ENCODE measurements around the gene PCDHGB6.
"Not testable (repeated sequence)": the region's sequence is repeated elsewhere in the genome, so short reads cannot be mapped to it uniquely, and the experiment has no call there.

PCDHGB6 gene

DNA sequence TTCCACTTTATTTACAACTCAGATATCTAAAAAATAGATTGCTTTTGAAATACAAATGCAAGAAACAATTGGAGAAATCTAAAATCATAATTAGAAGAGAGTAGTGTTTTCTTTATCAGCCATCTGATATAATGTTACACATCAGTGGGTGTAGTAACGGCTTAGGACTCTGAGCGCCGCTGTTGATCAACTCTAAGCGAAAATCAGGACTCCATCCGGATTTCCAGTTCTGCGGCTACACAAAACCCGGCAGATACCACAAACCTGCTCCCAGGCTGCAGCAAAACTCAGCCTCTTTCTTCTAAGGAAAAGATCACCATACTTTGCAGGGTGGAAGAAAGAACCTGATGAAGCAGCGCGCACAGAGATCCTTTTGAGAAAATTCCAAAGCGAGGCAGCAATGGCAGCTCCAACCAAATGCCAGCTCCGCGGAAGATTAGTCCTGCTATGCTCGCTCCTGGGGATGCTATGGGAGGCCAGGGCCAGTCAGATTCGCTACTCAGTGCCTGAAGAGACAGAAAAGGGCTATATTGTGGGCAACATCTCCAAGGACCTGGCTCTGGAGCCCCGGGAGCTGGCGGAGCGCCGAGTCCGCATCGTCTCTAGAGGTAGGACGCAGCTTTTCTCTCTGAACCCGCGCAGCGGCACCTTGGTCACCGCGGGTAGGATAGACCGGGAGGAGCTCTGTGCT is 5.1 kb upstream of the PCDHGB6 start, which contains the start of gene PCDHGA9:
TSS of gene PCDHGA9 (plus strand) at position 226 of the 691 bp plus-strand sequence. CDS start at position 401, 175 bp downstream.
- Histone ChIP-seq H3K4me1 (ENCODE audit: control insufficient read depth in 5 of 5, insufficient read depth in 5 of 5, low read length in 5 of 5) (peaks cover 0 to 10% (median 6%) of the 10 kb centered on the region in 5 donors), H3K9ac (ENCODE audit: low read length in 5 of 5) (no peak within 1 kb of the TSS), H3K27me3 (ENCODE audit: control insufficient read depth in 5 of 5, insufficient read depth in 4 of 5, low read length in 5 of 5) (peaks cover 0 to 7% (median 3%) of the 10 kb centered on the region in 5 donors), H3K9me3 (ENCODE audit: control insufficient read depth in 5 of 5, low read length in 5 of 5) (peaks cover 36 to 68% (median 63%) of the 10 kb centered on the region in 5 donors), H3K36me3 (ENCODE audit: control insufficient read depth in 5 of 5, insufficient read depth in 5 of 5, low read length in 5 of 5) (no peaks in the 10 kb centered on the region), H3K4me3 (ENCODE audit: low read depth in 1 of 5, low read length in 5 of 5) (peak within 1 kb of the TSS; percentile 54 to 68 (median 62)), H3K27ac (ENCODE audit: low read depth, low read length) (no peak within 1 kb of the TSS)

DNA sequence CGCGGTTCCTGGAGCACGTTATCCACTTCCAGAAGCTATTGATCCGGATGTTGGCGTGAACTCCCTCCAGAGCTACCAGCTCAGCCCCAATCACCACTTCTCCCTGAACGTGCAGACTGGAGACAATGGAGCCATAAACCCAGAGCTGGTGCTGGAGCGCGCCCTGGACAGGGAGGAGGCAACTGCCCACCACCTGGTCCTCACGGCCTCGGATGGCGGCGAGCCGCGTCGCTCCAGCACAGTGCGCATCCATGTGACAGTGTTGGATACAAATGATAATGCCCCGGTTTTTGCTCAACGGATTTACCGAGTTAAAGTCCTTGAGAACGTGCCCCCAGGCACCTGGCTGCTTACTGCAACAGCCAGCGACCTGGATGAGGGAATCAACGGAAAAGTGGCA is 4.4 kb upstream of the PCDHGB6 start:
- Histone ChIP-seq H3K4me1 (ENCODE audit: control insufficient read depth in 5 of 5, insufficient read depth in 5 of 5, low read length in 5 of 5) (peaks cover 0 to 11% (median 10%) of the 10 kb centered on the region in 5 donors), H3K27me3 (ENCODE audit: control insufficient read depth in 5 of 5, insufficient read depth in 4 of 5, low read length in 5 of 5) (peaks cover 0 to 7% (median 3%) of the 10 kb centered on the region in 5 donors), H3K27ac (ENCODE audit: low read depth, low read length) (no peak overlapping the region), H3K9me3 (ENCODE audit: control insufficient read depth in 5 of 5, low read length in 5 of 5) (peaks cover 36 to 72% (median 68%) of the 10 kb centered on the region in 5 donors), H3K4me3 (ENCODE audit: low read depth in 1 of 5, low read length in 5 of 5) (peak overlapping the region in 4 of 5 donors; percentile 54 to 66 (median 60)), H3K9ac (ENCODE audit: low read length in 5 of 5) (no peak overlapping the region), H3K36me3 (ENCODE audit: control insufficient read depth in 5 of 5, insufficient read depth in 5 of 5, low read length in 5 of 5) (no peaks in the 10 kb centered on the region)

DNA sequence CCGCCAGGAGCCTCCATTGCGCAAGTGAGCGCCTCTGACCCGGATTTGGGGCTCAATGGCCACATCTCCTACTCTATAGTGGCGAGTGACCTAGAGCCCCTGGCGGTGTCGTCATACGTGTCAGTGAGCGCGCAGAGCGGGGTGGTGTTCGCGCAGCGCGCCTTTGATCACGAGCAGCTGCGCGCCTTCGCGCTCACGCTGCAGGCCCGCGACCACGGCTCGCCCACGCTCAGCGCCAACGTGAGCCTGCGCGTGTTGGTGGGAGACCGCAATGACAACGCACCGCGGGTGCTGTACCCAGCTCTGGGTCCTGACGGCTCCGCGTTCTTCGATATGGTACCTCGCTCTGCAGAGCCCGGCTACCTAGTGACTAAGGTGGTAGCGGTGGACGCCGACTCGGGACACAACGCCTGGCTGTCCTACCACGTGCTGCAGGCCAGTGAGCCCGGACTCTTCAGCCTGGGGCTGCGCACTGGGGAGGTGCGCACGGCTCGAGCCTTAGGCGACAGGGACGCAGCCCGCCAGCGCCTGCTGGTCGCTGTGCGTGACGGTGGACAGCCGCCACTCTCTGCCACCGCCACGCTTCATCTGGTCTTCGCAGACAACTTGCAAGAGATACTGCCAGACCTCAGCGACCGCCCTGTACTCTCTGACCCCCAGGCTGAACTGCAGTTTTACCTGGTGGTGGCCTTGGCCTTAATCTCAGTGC is 1.9 kb downstream of the PCDHGB6 start:
- H3K9me3 ChIP-seq (ENCODE audit: control insufficient read depth in 5 of 5, low read length in 5 of 5) = peaks cover 43 to 71% (median 64%) of the 10 kb centered on the region in 5 donors
- H3K27ac ChIP-seq (ENCODE audit: low read depth, low read length) = no peak overlapping the region
- peak overlapping the region; percentile 36 to 59 (median 51) for H3K4me3 ChIP-seq (ENCODE audit: low read depth in 1 of 5, low read length in 5 of 5)
- H3K4me1 ChIP-seq (ENCODE audit: control insufficient read depth in 5 of 5, insufficient read depth in 5 of 5, low read length in 5 of 5) = peaks cover 0 to 24% (median 22%) of the 10 kb centered on the region in 5 donors
- H3K27me3 ChIP-seq (ENCODE audit: control insufficient read depth in 5 of 5, insufficient read depth in 4 of 5, low read length in 5 of 5) = peaks cover 0 to 10% (median 5%) of the 10 kb centered on the region in 5 donors
- no peak overlapping the region for H3K9ac ChIP-seq (ENCODE audit: low read length in 5 of 5)
- no peaks in the 10 kb centered on the region for H3K36me3 ChIP-seq (ENCODE audit: control insufficient read depth in 5 of 5, insufficient read depth in 5 of 5, low read length in 5 of 5)

DNA sequence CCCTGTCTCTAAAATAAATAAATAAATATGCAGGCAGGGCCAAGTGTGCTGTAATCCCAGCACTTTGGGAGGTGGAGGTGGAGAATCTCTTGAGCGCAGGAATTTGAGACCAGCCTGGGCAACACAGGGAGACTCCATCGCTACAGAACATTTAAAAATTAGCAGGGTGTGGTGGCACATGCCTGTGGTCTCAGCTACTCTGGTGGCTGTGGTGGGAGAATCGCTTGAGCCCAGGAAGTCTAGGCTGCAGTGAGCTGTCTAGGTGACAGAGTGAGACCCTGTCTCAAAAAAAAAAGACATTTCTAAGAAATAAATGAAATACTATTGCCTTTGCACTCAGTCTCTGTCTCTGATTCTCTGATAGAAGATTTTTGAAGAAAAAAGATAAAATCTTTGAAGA is 3.8 kb downstream of the PCDHGB6 start:
- H3K4me3 ChIP-seq (ENCODE audit: low read depth in 1 of 5, low read length in 5 of 5) = peak overlapping the region in 4 of 5 donors; percentile 5 to 36 (median 10)
- H3K27ac ChIP-seq (ENCODE audit: low read depth, low read length) = no peak overlapping the region
- H3K36me3 ChIP-seq (ENCODE audit: control insufficient read depth in 5 of 5, insufficient read depth in 5 of 5, low read length in 5 of 5) = no peaks in the 10 kb centered on the region
- H3K27me3 ChIP-seq (ENCODE audit: control insufficient read depth in 5 of 5, insufficient read depth in 4 of 5, low read length in 5 of 5) = peaks cover 0 to 10% (median 5%) of the 10 kb centered on the region in 5 donors
- peaks cover 38 to 66% (median 60%) of the 10 kb centered on the region in 5 donors for H3K9me3 ChIP-seq (ENCODE audit: control insufficient read depth in 5 of 5, low read length in 5 of 5)
- H3K4me1 ChIP-seq (ENCODE audit: control insufficient read depth in 5 of 5, insufficient read depth in 5 of 5, low read length in 5 of 5) = peaks cover 0 to 24% (median 22%) of the 10 kb centered on the region in 5 donors
- H3K9ac ChIP-seq (ENCODE audit: low read length in 5 of 5) = no peak overlapping the region

DNA sequence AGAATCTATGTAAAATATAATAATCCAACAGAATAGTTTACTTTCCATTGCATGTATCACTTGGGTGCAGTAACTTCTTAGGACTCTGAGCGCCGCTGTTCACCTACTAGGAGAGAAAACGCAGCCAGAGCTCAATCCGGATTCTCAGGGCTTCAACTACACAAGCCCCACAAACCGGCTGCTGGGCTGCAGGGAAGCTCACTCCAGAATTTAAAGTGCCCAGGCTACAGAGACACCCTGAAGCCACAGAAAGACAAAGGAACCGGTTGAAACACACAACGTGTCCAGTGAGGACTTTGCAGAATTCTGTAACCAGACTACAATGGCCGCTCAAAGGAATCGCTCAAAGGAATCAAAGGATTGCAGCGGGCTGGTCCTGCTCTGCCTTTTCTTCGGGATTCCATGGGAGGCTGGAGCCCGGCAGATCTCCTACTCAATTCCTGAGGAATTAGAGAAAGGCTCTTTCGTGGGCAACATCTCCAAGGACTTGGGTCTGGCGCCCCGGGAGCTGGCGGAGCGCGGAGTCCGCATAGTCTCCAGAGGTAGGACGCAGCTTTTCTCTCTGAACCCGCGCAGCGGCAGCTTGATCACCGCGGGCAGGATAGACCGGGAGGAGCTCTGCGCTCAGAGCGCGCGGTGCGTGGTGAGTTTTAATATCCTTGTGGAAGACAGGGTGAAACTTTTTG is 5.2 kb downstream of the PCDHGB6 start, which contains the start of gene PCDHGA10:
TSS of gene PCDHGA10 (plus strand) at position 134 of the 686 bp plus-strand sequence. CDS start at position 323, 189 bp downstream.
- Histone ChIP-seq H3K4me3 (ENCODE audit: low read depth in 1 of 5, low read length in 5 of 5) (peak within 1 kb of the TSS; percentile 56 to 78 (median 68)), H3K27me3 (ENCODE audit: control insufficient read depth in 5 of 5, insufficient read depth in 4 of 5, low read length in 5 of 5) (peaks cover 0 to 10% (median 5%) of the 10 kb centered on the region in 5 donors), H3K27ac (ENCODE audit: low read depth, low read length) (no peak within 1 kb of the TSS), H3K4me1 (ENCODE audit: control insufficient read depth in 5 of 5, insufficient read depth in 5 of 5, low read length in 5 of 5) (peaks cover 0 to 27% (median 25%) of the 10 kb centered on the region in 5 donors), H3K9ac (ENCODE audit: low read length in 5 of 5) (peak within 1 kb of the TSS in 3 of 5 donors; percentile 30 to 56 (median 32)), H3K36me3 (ENCODE audit: control insufficient read depth in 5 of 5, insufficient read depth in 5 of 5, low read length in 5 of 5) (no peaks in the 10 kb centered on the region), H3K9me3 (ENCODE audit: control insufficient read depth in 5 of 5, low read length in 5 of 5) (peaks cover 33 to 65% (median 52%) of the 10 kb centered on the region in 5 donors)

DNA sequence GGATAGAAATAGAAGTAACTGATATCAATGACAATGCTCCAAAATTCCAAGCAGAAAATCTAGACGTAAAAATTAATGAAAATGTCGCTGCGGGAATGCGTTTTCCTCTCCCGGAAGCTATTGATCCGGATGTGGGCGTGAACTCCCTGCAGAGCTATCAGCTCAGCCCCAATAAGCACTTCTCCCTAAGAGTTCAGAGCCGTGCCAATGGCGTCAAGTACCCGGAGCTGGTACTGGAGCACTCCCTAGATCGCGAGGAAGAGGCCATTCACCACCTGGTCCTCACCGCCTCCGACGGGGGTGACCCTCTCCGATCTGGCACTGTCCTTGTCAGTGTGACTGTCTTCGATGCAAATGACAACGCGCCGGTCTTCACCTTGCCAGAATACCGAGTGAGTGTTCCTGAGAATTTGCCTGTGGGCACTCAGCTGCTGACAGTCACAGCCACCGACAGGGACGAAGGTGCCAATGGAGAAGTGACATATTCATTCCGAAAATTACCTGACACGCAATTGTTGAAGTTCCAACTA is 5.8 kb downstream of the PCDHGB6 start:
- H3K4me1 ChIP-seq (ENCODE audit: control insufficient read depth in 5 of 5, insufficient read depth in 5 of 5, low read length in 5 of 5) = peaks cover 0 to 30% (median 23%) of the 10 kb centered on the region in 5 donors
- no peaks in the 10 kb centered on the region for H3K36me3 ChIP-seq (ENCODE audit: control insufficient read depth in 5 of 5, insufficient read depth in 5 of 5, low read length in 5 of 5)
- peaks cover 36 to 65% (median 54%) of the 10 kb centered on the region in 5 donors for H3K9me3 ChIP-seq (ENCODE audit: control insufficient read depth in 5 of 5, low read length in 5 of 5)

DNA sequence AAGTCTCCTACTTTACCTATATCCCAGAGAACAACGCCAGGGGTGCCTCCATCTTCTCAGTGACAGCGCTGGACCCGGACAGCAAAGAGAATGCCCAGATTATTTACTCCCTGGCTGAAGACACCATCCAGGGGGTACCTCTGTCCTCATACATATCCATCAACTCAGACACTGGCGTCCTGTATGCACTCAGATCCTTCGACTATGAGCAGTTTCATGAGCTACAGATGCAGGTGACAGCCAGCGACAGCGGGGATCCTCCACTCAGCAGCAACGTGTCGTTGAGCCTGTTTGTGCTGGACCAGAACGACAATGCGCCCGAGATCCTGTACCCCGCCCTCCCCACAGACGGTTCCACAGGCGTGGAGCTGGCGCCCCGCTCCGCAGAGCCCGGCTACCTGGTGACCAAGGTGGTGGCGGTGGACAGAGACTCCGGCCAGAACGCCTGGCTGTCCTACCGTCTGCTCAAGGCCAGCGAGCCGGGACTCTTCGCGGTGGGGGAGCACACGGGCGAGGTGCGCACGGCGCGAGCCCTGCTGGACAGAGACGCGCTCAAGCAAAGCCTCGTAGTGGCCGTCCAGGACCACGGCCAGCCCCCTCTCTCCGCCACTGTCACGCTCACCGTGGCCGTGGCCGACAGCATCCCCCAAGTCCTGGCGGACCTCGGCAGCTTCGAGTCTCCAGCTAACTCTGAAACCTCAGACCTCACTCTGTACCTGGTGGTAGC is 6.9 kb downstream of the PCDHGB6 start:
- peaks cover 0 to 34% (median 19%) of the 10 kb centered on the region in 5 donors for H3K4me1 ChIP-seq (ENCODE audit: control insufficient read depth in 5 of 5, insufficient read depth in 5 of 5, low read length in 5 of 5)
- H3K27ac ChIP-seq (ENCODE audit: low read depth, low read length); H3K36me3 ChIP-seq (ENCODE audit: control insufficient read depth in 5 of 5, insufficient read depth in 5 of 5, low read length in 5 of 5); H3K27me3 ChIP-seq (ENCODE audit: control insufficient read depth in 5 of 5, insufficient read depth in 4 of 5, low read length in 5 of 5); H3K9ac ChIP-seq (ENCODE audit: low read length in 5 of 5): not testable (repeated sequence)
- peaks cover 42 to 65% (median 55%) of the 10 kb centered on the region in 5 donors for H3K9me3 ChIP-seq (ENCODE audit: control insufficient read depth in 5 of 5, low read length in 5 of 5)
- H3K4me3 ChIP-seq (ENCODE audit: low read depth in 1 of 5, low read length in 5 of 5) = peak overlapping the region in 3 of 5 donors; percentile 20 to 63 (median 46)

More for the DNA sequence above, 5.8 kb downstream of the PCDHGB6 start:
- Histone ChIP-seq H3K9ac (ENCODE audit: low read length in 5 of 5) (peak overlapping the region in 1 of 5 donors; percentile 56), H3K27ac (ENCODE audit: low read depth, low read length) (no peak overlapping the region), H3K4me3 (ENCODE audit: low read depth in 1 of 5, low read length in 5 of 5) (peak overlapping the region; percentile 56 to 76 (median 68)), H3K27me3 (ENCODE audit: control insufficient read depth in 5 of 5, insufficient read depth in 4 of 5, low read length in 5 of 5) (peaks cover 0 to 10% (median 5%) of the 10 kb centered on the region in 5 donors)

DNA sequence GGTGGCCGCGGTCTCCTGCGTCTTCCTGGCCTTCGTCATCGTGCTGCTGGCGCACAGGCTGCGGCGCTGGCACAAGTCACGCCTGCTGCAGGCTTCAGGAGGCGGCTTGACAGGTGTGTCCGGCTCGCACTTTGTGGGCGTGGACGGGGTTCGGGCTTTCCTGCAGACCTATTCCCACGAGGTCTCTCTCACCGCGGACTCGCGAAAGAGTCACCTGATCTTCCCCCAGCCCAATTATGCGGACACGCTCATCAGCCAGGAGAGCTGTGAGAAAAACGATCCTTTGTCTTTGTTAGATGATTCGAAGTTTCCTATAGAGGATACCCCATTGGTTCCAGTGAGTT is 7.4 kb downstream of the PCDHGB6 start:
- Histone ChIP-seq H3K4me1 (ENCODE audit: control insufficient read depth in 5 of 5, insufficient read depth in 5 of 5, low read length in 5 of 5) (peaks cover 0 to 29% (median 15%) of the 10 kb centered on the region in 5 donors), H3K4me3 (ENCODE audit: low read depth in 1 of 5, low read length in 5 of 5) (peak overlapping the region in 1 of 5 donors; percentile 12)

More for the DNA sequence above, 7.4 kb downstream of the PCDHGB6 start:
- H3K27ac ChIP-seq (ENCODE audit: low read depth, low read length); H3K27me3 ChIP-seq (ENCODE audit: control insufficient read depth in 5 of 5, insufficient read depth in 4 of 5, low read length in 5 of 5); H3K36me3 ChIP-seq (ENCODE audit: control insufficient read depth in 5 of 5, insufficient read depth in 5 of 5, low read length in 5 of 5); H3K9ac ChIP-seq (ENCODE audit: low read length in 5 of 5): not testable (repeated sequence)
- peaks cover 41 to 64% (median 55%) of the 10 kb centered on the region in 5 donors for H3K9me3 ChIP-seq (ENCODE audit: control insufficient read depth in 5 of 5, low read length in 5 of 5)
